ENCODE results near the gene LUZP2.

LUZP2 gene

GRCh38 chr11:24636291-24636629 lies 139.4 kb downstream of the LUZP2 start:
- DNase-seq, result no peak

- no peak for DNase-seq
Measured at GRCh38 chr11:24637520-24637919, 140.7 kb downstream of the LUZP2 start.

- DNase-seq, result no peak
Measured at GRCh38 chr11:24642648-24643047, 145.8 kb downstream of the LUZP2 start.

DNA sequence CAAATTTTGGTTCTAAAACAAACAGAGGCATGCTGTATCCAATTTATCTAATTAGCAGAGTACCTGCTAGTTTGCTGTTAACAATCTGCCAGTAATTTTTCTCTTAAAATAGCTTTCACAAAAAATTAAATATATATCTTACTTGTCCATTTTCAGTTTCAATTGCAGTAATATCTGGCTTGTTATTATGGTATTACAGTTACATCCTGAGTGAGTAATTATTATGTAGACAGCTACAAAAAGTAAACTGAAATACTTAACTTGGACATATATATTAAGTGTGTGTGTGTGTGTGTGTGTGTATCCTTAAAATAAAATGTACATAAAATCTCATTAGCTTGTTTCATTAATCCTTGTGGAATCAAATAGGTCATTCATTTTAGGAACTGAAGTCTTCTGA lies 148.7 kb downstream of the LUZP2 start:
- DNase-seq, result no peak

GRCh38 chr11:24651873-24652272 lies 155.0 kb downstream of the LUZP2 start:
- DNase-seq, result no peak

GRCh38 chr11:24653901-24654300 lies 157.0 kb downstream of the LUZP2 start:
- no peak for DNase-seq

DNA sequence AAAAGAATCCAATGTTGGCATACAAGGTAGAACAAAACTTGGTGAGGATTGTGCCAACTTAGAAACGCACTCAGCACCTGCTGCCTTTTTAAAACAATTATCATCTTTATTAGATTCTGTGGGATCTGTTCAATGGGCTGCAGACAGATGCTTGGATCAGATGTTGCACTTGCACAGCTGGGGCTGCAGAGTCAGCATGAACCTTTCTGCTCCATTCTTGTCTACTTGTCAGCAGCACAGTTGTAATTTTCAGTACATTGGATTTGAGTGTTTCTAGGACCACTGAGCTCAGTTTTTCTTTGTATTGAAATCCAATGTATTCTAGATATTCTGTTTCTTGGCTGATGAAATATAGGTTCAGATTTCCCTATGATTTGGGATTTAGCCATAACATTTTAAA lies 164.5 kb downstream of the LUZP2 start:
- no peak for DNase-seq

DNA sequence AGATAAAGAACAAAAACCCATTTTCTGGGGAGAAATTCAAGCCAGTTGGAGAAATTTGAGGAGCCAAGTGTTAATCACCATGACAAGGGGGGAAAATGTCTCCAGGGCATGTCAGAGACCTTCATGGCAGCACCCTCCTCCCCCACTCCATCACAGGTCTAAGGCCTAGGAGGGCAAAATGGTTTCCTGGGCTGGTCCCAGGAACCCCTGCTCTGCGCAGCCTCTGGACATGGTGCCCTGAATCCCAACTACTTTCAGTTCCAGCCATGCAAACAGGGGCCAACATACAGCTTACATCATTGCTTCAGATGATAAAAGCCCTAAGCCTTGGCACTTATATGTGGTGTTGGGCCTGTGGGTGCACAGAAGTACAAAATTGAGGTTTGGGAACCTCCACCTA lies 167.5 kb downstream of the LUZP2 start:
- DNase-seq, result no peak

- no peak for DNase-seq
Measured at GRCh38 chr11:24667353-24667968, 170.6 kb downstream of the LUZP2 start.

- no peak for DNase-seq
Measured at GRCh38 chr11:24678703-24679348, 182.0 kb downstream of the LUZP2 start.

GRCh38 chr11:24679821-24680351 lies 183.0 kb downstream of the LUZP2 start:
- no peak for DNase-seq

- no peak for DNase-seq
Measured at GRCh38 chr11:24683583-24683982, 186.7 kb downstream of the LUZP2 start.

DNA sequence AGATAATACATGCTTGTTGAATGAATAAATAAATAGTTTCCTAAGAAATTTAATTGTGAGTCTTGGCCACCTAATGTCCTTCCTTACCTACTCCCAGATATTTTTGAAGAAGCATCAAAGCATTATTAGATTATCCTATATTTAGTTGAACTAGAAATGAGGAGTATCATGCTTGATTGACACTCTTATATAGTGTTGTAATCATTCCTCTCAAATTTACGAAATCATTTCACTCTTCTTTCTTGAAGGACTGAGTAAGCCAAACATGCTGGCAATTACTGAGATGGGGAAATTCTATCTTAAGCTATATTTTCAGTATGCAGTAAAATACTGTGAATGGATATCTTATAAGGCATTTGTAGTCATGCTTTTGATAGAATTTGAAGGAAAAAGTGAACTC lies 189.0 kb downstream of the LUZP2 start:
- no peak for DNase-seq

DNA sequence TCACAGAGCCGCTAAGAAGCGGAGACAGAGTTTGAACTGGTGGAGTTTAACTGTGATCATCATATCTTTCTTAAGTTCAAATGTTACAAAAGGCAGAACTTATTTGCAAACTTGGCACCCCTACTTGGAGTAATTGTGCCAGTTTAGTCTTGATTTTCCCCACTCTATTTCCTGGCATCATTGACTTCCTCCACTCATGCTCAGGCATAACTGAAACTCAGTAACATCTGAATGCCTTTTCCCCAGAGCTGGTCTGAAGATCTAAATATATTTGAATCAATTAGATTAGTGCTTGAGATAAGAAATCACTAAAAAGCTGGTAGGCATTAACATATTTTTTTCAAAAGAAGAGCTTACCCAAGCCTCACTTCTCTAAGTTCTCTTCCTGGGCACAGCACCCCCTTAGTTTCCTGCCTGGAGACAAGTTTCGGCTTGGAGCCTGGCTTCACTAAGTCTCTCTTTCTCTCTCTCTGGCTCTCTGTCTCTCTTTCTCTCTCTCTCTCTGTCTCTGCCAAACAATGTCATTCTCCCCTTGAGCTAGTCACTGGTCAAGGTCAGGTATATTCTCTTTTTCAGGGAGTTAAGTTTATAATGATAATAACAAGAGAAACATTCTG lies 190.8 kb downstream of the LUZP2 start:
- DNase-seq, result no peak

DNA sequence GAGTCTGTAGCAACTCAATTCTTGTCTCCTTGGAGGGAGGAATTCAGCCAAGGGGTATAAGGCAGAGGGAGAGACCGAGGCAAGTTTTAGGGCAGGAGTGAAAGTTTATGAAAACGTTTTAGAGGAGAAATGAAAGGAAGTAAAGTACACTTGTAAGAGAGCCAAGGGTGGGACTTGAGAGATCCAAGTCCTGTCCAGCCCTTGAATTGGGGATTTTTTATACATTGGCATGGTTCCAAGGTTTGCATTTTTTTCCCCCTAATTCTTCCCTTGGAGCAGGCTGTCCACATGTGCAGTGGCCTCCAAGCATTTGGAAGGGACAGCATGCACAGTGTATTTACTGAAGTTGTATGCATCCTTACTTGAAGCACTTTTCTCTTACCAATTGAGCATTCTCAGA lies 192.1 kb downstream of the LUZP2 start:
- DNase-seq, result no peak

GRCh38 chr11:24697522-24698111 lies 200.8 kb downstream of the LUZP2 start:
- no peak for DNase-seq

DNA sequence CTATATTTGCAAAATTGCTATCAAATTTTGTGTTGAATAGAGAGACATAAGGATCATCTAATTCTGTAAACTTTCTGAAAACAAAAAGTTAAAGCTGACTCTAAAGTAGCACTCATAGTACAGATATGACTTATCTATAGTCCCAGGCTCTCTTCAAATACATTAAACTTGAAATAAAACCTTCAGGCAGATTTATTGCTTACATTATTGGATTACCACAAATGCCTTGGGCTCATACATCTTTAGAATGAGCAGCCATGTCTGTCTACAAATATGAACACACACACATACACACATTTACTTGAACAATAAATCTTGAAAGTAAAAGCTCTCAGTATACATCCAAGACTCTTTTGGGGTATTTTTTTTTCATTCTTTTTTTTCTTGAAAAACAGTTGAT lies 207.9 kb downstream of the LUZP2 start:
- no peak for DNase-seq

DNA sequence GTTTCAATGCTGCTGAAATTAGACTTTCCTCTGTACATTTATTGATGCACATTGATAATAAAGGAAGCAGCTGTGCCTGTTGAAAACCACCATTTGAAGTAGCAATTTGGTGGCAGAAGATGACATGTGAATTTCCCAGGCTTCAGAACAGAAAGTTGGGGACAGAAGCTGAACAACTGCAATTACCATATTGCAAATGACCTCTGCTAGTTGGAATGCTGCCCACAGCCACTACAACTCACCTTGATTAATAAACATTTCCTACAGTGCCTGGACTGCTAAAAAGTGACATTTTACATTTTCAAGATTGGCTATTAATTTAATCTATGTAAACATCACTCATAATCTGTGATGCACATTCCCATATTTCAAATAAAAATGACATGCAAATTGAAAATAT lies 208.6 kb downstream of the LUZP2 start:
- no peak for DNase-seq

GRCh38 chr11:24708616-24709015 lies 211.8 kb downstream of the LUZP2 start:
- DNase-seq, result no peak

DNA sequence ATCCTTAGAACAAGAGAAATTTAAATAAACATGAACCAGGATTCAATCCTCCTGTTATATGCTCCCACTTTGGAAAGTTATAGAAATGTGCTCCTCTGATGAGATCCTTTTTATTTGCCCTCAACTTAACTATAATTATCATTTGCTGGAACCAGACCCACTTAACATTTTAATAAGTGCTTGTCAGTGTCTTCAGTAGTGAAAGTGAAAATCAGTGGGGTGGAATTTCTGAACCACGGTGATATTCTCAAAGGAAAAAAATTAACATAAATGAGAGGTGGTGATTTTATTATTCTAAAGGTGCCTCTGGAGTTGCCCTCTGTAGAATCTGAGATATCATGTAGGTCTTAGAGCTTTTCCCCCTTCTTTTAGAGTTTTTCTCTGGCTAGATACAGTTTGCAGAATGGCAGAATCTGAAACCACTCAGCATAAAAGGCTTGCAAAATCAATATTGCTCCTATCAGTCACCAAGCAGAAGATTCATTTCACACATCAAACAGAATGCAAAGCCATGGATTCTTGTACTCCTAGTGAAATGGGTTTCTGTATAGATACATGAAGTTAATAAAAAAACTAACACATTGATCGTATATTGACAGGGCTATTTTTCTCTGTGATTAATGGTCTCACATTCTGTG lies 213.2 kb downstream of the LUZP2 start:
- no peak for DNase-seq

- no peak for DNase-seq
Measured at GRCh38 chr11:24714601-24715000, 217.7 kb downstream of the LUZP2 start.

DNA sequence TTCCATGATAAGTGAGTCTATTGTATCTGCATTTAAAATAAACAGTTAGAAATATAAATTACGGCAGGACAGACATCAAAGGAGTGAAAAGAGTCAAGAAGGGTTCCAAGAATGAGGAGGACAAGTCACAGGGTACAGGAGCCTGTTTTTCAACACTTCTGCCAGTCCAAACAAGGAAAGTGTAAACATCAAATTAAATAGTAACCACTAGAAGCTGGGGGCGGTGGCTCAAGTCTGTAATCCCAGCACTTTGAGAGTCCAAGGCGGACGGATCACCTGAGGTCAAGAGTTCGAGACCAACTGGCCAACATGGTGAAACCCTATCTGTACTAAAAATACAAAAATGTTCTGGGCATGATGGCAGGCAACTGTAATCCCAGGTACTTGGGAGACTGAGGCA lies 219.6 kb downstream of the LUZP2 start:
- DNase-seq, result no peak

DNA sequence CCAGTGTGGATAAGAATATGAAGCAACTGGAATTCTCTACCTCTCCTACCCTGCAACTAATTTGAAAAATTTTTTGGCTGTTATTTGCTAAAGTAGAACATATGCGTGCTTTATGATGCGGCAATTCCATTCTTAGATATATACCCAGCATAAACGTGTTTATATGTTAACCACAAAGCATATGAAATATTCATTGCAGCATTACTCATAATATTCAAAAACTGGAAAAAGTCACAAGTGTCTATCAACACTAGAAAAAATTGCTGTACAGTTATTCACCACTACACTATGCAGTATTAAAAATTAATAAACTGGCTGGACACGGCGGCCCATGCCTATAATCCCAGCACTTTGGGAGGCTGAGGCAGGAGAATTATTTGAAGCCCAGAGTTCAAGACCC lies 226.4 kb downstream of the LUZP2 start:
- no peak for DNase-seq

DNA sequence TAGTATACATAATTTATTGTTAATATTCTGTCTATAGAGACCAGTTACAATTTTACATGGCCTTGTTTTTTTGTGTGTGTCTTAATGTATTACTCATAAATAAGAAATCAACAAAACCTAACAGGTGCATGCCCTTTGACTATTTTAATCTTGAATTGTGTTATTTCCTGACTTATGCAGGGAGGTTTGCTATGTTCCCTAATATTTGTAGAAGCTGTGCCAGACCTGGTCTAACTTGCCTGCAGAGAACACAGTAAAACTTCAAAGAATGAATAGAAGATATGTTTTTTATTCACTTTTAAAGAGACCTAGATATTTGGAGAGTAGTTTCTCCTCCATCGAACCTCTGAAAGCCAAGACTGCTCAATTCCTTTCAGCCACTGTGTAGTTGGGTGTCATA lies 234.7 kb downstream of the LUZP2 start:
- no peak for DNase-seq

Measured in activated CD8-positive, alpha-beta memory T cell treated with anti-CD3 and anti-CD28 coated beads for 24 hours (primary cell).